ENCODE results near the gene SUSD3. TPM values are rescaled to one million over a fixed set of nuclear protein-coding genes. Genes with fewer than 3 reads are reported as not detected.

SUSD3 gene
- total and polyA plus RNA-seq, 2 of the 4 experiments (the other 2 are of a cell fraction) = 0.54 to 1.5 TPM

GRCh38 chr9:93094658-93095204, 36.2 kb downstream of the SUSD3 start:
- Histone ChIP-seq H2BK15ac (ENCODE audit: low read depth, low read length) (peak overlapping the region; percentile 70; the same call in 1 of the 3 replicates), H2BK5ac (ENCODE audit: low read depth, low read length, poor library complexity, severe bottlenecking) (peak overlapping the region; percentile 66), H2AFZ (replicated peaks; ENCODE audit: low read length, poor library complexity) (peak overlapping the region; percentile 91), H3K36me3 (ENCODE audit: control insufficient read depth, insufficient read depth, low read length) (no peaks in the 10 kb centered on the region), H3K79me1 (ENCODE audit: low read depth in 1 of 2, low read length in 2 of 2) (peaks cover 23 to 28% of the 10 kb centered on the region in 2 experiments; a peak in 3 of 4 replicates), H2AK5ac (ENCODE audit: low read depth, low read length) (peak overlapping the region; percentile 97), H3K9me1 (ENCODE audit: insufficient read depth, low read length) (peaks cover 18% of the 10 kb centered on the region), H4K91ac (ENCODE audit: insufficient read depth, low read depth, low read length) (peak overlapping the region; percentile 76; the same call in 1 of the 2 replicates), H4K8ac (ENCODE audit: low read depth in 2 of 2, low read length in 2 of 2) (peak overlapping the region; percentile 96 to 97), H4K5ac (ENCODE audit: low read depth, low read length) (peak overlapping the region; percentile 69), H3K4me3 (ENCODE audit: insufficient read depth, low read depth, low read length) (peak overlapping the region; percentile 51), H3K56ac (ENCODE audit: extremely low read depth, insufficient read depth, low read length) (no peak overlapping the region), H3K4ac (ENCODE audit: low read depth, low read length) (peak overlapping the region; percentile 61), H3K27me3 (ENCODE audit: control insufficient read depth, insufficient read depth, low read length) (no peaks in the 10 kb centered on the region), H3K4me1 (ENCODE audit: control insufficient read depth, insufficient read depth, low read length) (peaks cover 31% of the 10 kb centered on the region), H2BK20ac (ENCODE audit: low read depth, low read length) (no peak overlapping the region), H3K9me3 (ENCODE audit: control insufficient read depth, insufficient read depth, low read length) (peaks cover 12% of the 10 kb centered on the region), H3K9ac (ENCODE audit: low read depth, low read length) (peak overlapping the region; percentile 85; the same call in 1 of the 2 replicates), H3K4me2 (ENCODE audit: low read depth, low read length) (no peak overlapping the region), H3K18ac (ENCODE audit: low read depth, low read length) (peak overlapping the region; percentile 69), H3K27ac (ENCODE audit: insufficient read depth, low read length) (peak overlapping the region; percentile 90), H3K14ac (replicated peaks; ENCODE audit: low read depth, low read length) (peak overlapping the region; percentile 53; the same call in 1 of the 2 replicates), H3K23ac (ENCODE audit: low read depth, low read length) (no peak overlapping the region), H2BK120ac (ENCODE audit: low read depth, low read length) (no peak overlapping the region), H4K20me1 (ENCODE audit: insufficient read depth, low read length) (peaks cover 16% of the 10 kb centered on the region), H2AK9ac (replicated peaks; ENCODE audit: low read depth, low read length, poor library complexity) (peak overlapping the region; percentile 94)
- intact Hi-C loops (cut with micrococcal nuclease) (loop anchor here (10.0 kb wide), 1 partner anchor 360 kb away; the partner anchor contains the start of genes FAM120A and FAM120AOS), in situ Hi-C loops (cut with MboI; ENCODE audit: low sequenced_read_pairs) (no loop called here), dilution Hi-C loops (cut with HindIII; ENCODE audit: low sequenced_read_pairs, unreplicated experiment) (no loop called here)
- no peak for DNase-seq
- CTCF ChIA-PET = interaction anchor here (0.5 to 1.2 kb wide), 3 partner anchors 14 to 1993 kb away, joined by 3 to 5 read pairs (median 4); no protein-coding TSS in a partner anchor
- no CpG with 5 or more reads among the region's 11 CpGs for WGBS, 2 experiments (ENCODE audit: extremely low coverage in 2 of 2, insufficient read length in 1 of 2)
- BruUV-seq (replicated peaks) = no TSS peak
- POLR2A ChIA-PET (ENCODE audit: unreplicated experiment) = no interaction called here
- no peak for ATAC-seq (ENCODE audit: low read depth)
- TF ChIP-seq NFE2L2 (IDR thresholded peaks at IDR 0.05; ENCODE audit: low read depth, low read length) (no peak), MXI1 (IDR thresholded peaks at IDR 0.05; ENCODE audit: borderline replicate concordance, low read depth, low read length) (no peak), SMC3 (IDR thresholded peaks at IDR 0.05; ENCODE audit: low read depth, low read length) (no peak), RAD21 (IDR thresholded peaks at IDR 0.05; ENCODE audit: low read length) (no peak), FOS (IDR thresholded peaks at IDR 0.05; ENCODE audit: low read depth, low read length) (no peak), ELK1 (IDR thresholded peaks at IDR 0.05; ENCODE audit: borderline replicate concordance, low read depth, low read length) (no peak), POLR2A (IDR thresholded peaks at IDR 0.05; ENCODE audit: low read depth, low read length) (no peak)
